Mammary epithelial cell (primary cell): Measurements from ENCODE around the gene CAMSAP1.

Experiments used
- CTCF ChIP-seq, 2 donors: IDR thresholded peaks in 1 of 2; conservative IDR thresholded peaks in 1 of 2; 2 replicates each; pipeline ENCODE4 v1.5.1; 2011 to 2012; ENCODE audit warnings: inconsistent platforms in 2 of 2, low read length in 2 of 2, mild to moderate bottlenecking in 2 of 2, control low read depth in 1 of 2, low read depth in 1 of 2; ENCODE audit not compliant: insufficient read depth in 1 of 2; ENCODE audit errors: extremely low read depth in 1 of 2
- EZH2 ChIP-seq: IDR thresholded peaks from 2 replicates; pipeline ENCODE4 v1.6.1; 2012; ENCODE audit warnings: low read length, inconsistent platforms, borderline replicate concordance

GRCh38 chr9:135813671-135814290 is 93.6 kb downstream of the CAMSAP1 start:
- no peak for TF ChIP-seq EZH2
- no peak for TF ChIP-seq CTCF (conservative IDR thresholded peaks at IDR 0.05 in 1 of 2, IDR thresholded peaks at IDR 0.05 in 1 of 2; ENCODE audit: extremely low read depth in 1 of 2, insufficient read depth in 1 of 2, low read depth in 1 of 2, low read length in 2 of 2)
